Calu3 (cell line): Measurements from ENCODE around the gene WWOX. TPM values are rescaled to one million over a fixed set of nuclear protein-coding genes. Genes with fewer than 3 reads are reported as not detected.

Experiments used
- BruUV-seq: library from RNA; stranded (reverse); fragments of 400-500 nt; replicated peaks from 2 replicates; lab custom pipeline; 2021; lab: Mats Ljungman, UMichigan
- CTCF ChIA-PET: fragments of 300-600 bp; sonication (Branson Sonifier 250); formaldehyde crosslinking; loops from one replicate; lab custom pipeline; 2022; ENCODE audit warnings: antibody characterized with exemption; lab: Charles Lee
- DNase-seq: peaks from one replicate; pipeline ENCODE4 v3.0.0; 2022
- H3K27ac Mint-ChIP-seq: one replicate; pipeline ENCODE4 v1.8.0; 2022; ENCODE audit warnings: mixed read lengths; ENCODE audit not compliant: unreplicated experiment
- H3K27me3 Mint-ChIP-seq: one replicate; pipeline ENCODE4 v1.8.0; 2022; ENCODE audit warnings: mixed read lengths; ENCODE audit not compliant: unreplicated experiment
- H3K36me3 Mint-ChIP-seq: one replicate; pipeline ENCODE4 v1.8.0; 2022; ENCODE audit warnings: mild to moderate bottlenecking, moderate library complexity, mixed read lengths; ENCODE audit not compliant: insufficient read depth, unreplicated experiment
- H3K4me1 Mint-ChIP-seq: one replicate; pipeline ENCODE4 v1.8.0; 2022; ENCODE audit warnings: mild to moderate bottlenecking, low read depth, mixed read lengths; ENCODE audit not compliant: unreplicated experiment
- H3K4me3 Mint-ChIP-seq: one replicate; pipeline ENCODE4 v1.8.0; 2022; ENCODE audit warnings: mild to moderate bottlenecking, low read depth, moderate library complexity, mixed read lengths; ENCODE audit not compliant: unreplicated experiment
- H3K9me3 Mint-ChIP-seq: one replicate; pipeline ENCODE4 v1.8.0; 2022; ENCODE audit warnings: low read depth, mixed read lengths; ENCODE audit not compliant: unreplicated experiment
- CTCF ChIP-seq: fragments of 200-600 bp; IDR thresholded peaks from one replicate; pipeline ENCODE4 v1.8.0; 2022; ENCODE audit warnings: antibody characterized with exemption; ENCODE audit not compliant: unreplicated experiment
- intact Hi-C: fragments of 100-400 bp; cut with micrococcal nuclease; formaldehyde crosslinking; loops from one replicate; pipeline ENCODE4 v1.10.0; 2022; ENCODE audit not compliant: unreplicated experiment
- total RNA-seq: library from RNA; stranded (reverse); gene quantifications from 2 replicates; pipeline ENCODE4 v1.2.3, GENCODE V29; 2022

The WWOX gene
- total RNA-seq, 1 experiment from 2014 or later = 33.5 TPM

GRCh38 chr16:78504401-78504851 lies 405.0 kb downstream of the WWOX start:
- no peak for TF ChIP-seq CTCF
- Mint-ChIP-seq H3K36me3 (no peaks in the 10 kb centered on the region), H3K4me3 (no peak overlapping the region), H3K9me3 (peaks cover 2% of the 10 kb centered on the region), H3K27me3 (no peaks in the 10 kb centered on the region), H3K4me1 (no peaks in the 10 kb centered on the region), H3K27ac (no peak overlapping the region)
- CTCF ChIA-PET = no interaction called here
- intact Hi-C loops = loop anchor here (5.0 to 10.0 kb wide), 3 partner anchors 380 to 1963 kb away; no protein-coding TSS in a partner anchor
- no peak for DNase-seq
- no TSS peak for BruUV-seq

GRCh38 chr16:78505036-78505435 lies 405.6 kb downstream of the WWOX start:
- no TSS peak for BruUV-seq
- Mint-ChIP-seq H3K27ac (no peak overlapping the region), H3K4me3 (no peak overlapping the region), H3K9me3 (peaks cover 2% of the 10 kb centered on the region), H3K4me1 (no peaks in the 10 kb centered on the region), H3K36me3 (no peaks in the 10 kb centered on the region), H3K27me3 (no peaks in the 10 kb centered on the region)
- intact Hi-C loops = loop anchor here (10.0 kb wide), 2 partner anchors 380 to 1090 kb away; no protein-coding TSS in a partner anchor
- CTCF ChIA-PET = no interaction called here
- no peak for DNase-seq
- TF ChIP-seq CTCF = no peak

GRCh38 chr16:78505544-78506366 lies 406.3 kb downstream of the WWOX start:
- BruUV-seq = no TSS peak
- no peaks in the 10 kb centered on the region for H3K36me3 Mint-ChIP-seq
- DNase-seq = no peak
- no peaks in the 10 kb centered on the region for H3K4me1 Mint-ChIP-seq
- no peak overlapping the region for H3K4me3 Mint-ChIP-seq
- CTCF ChIA-PET = no interaction called here
- intact Hi-C loops = loop anchor here (10.0 kb wide), 2 partner anchors 381 to 1089 kb away; no protein-coding TSS in a partner anchor
- no peak for TF ChIP-seq CTCF
- H3K27ac Mint-ChIP-seq = no peak overlapping the region
- no peaks in the 10 kb centered on the region for H3K27me3 Mint-ChIP-seq
- H3K9me3 Mint-ChIP-seq = no peaks in the 10 kb centered on the region

- intact Hi-C loops = loop anchor here (10.0 kb wide), 2 partner anchors 382 to 1088 kb away; no protein-coding TSS in a partner anchor
- CTCF ChIA-PET = interaction anchor here (0.7 kb wide), 1 partner anchor 1036 kb away, joined by 4 read pairs; no protein-coding TSS in a partner anchor
- H3K27me3 Mint-ChIP-seq = no peaks in the 10 kb centered on the region
- no peaks in the 10 kb centered on the region for H3K9me3 Mint-ChIP-seq
- DNase-seq = no peak
- no TSS peak for BruUV-seq
- no peak overlapping the region for H3K27ac Mint-ChIP-seq
- no peaks in the 10 kb centered on the region for H3K4me1 Mint-ChIP-seq
- H3K4me3 Mint-ChIP-seq = no peak overlapping the region
- H3K36me3 Mint-ChIP-seq = no peaks in the 10 kb centered on the region
- TF ChIP-seq CTCF = no peak
Measured at GRCh38 chr16:78506367-78507193, 407.1 kb downstream of the WWOX start.
